Type B pancreatic cell (in vitro differentiated cells): ENCODE measurements around the gene VMP1. TPM values are rescaled to one million over a fixed set of nuclear protein-coding genes. Genes with fewer than 3 reads are reported as not detected.
"Not testable (repeated sequence)": the region's sequence is repeated elsewhere in the genome, so short reads cannot be mapped to it uniquely, and the experiment has no call there.

Experiments
- DNase-seq: peaks from one replicate; pipeline ENCODE4 v3.0.0; 2021; ENCODE audit warnings: mixed read lengths; ENCODE audit not compliant: unreplicated experiment; ENCODE audit errors: extremely low spot score
- H3K27ac Mint-ChIP-seq: 2 replicates; pipeline ENCODE4 v1.8.0; 2021; ENCODE audit warnings: mild to moderate bottlenecking, mixed read lengths
- H3K27me3 Mint-ChIP-seq: 2 replicates; pipeline ENCODE4 v1.8.0; 2021; ENCODE audit warnings: mixed read lengths
- H3K36me3 Mint-ChIP-seq: 2 replicates; pipeline ENCODE4 v1.8.0; 2021; ENCODE audit warnings: mixed read lengths
- H3K4me1 Mint-ChIP-seq: one replicate; pipeline ENCODE4 v1.8.0; 2021; ENCODE audit warnings: mixed read lengths; ENCODE audit not compliant: unreplicated experiment
- H3K4me3 Mint-ChIP-seq: 2 replicates; pipeline ENCODE4 v1.8.0; 2021; ENCODE audit warnings: mild to moderate bottlenecking, mixed read lengths
- H3K9me3 Mint-ChIP-seq: 2 replicates; pipeline ENCODE4 v1.8.0; 2021; ENCODE audit warnings: mixed read lengths
- total RNA-seq: library from RNA; stranded (reverse); gene quantifications from 2 replicates; pipeline ENCODE4 v1.2.1, GENCODE V29; 2021; ENCODE audit warnings: low replicate concordance
- TF ChIP-seq, protein P1 (sequence below): fragments of 200-600 bp; sonication (generic); conservative IDR thresholded peaks from 2 replicates; pipeline ENCODE4 v1.5.0; 2021; ENCODE audit warnings: antibody characterized with exemption, mild to moderate bottlenecking

VMP1 gene
- total RNA-seq, 1 donor from 2014 or later = 124 TPM

DNA sequence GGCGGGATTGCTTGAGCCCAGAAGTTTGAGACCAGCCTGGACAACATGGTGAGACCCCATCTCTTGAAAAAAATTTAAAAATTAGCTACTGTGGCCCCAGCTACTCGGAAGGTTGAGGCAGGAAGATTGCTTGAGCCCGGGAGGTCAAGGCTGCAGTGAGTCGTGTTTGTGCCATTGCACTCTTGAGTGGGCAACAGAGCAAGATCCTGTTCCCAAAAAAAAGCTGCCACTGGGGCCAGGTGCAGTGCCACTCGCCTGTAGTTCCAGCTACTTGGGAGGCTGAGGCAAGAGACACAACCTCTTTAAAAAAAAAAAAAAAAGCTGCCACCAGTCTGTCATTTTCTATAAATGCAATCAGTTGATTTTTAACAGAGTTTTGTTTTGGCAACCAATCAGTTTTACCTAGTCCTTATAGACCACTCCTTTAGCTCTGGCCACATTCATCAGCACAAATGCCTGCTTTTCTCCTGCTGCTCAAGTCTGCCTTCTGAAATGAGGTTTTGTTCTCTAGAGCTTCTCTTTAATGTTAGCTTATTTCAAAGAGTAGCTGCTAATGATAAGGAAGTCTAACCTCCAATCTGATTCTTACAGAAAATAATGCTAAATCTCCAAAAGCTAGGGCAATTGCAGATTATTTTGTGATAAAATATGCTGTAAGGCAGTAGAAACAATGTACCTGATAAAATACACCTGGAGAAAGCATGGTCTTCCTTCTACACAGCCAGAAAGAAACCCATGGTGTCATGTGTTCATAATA, 120.4 kb downstream of the VMP1 start:
- TF ChIP-seq, protein P1, sequence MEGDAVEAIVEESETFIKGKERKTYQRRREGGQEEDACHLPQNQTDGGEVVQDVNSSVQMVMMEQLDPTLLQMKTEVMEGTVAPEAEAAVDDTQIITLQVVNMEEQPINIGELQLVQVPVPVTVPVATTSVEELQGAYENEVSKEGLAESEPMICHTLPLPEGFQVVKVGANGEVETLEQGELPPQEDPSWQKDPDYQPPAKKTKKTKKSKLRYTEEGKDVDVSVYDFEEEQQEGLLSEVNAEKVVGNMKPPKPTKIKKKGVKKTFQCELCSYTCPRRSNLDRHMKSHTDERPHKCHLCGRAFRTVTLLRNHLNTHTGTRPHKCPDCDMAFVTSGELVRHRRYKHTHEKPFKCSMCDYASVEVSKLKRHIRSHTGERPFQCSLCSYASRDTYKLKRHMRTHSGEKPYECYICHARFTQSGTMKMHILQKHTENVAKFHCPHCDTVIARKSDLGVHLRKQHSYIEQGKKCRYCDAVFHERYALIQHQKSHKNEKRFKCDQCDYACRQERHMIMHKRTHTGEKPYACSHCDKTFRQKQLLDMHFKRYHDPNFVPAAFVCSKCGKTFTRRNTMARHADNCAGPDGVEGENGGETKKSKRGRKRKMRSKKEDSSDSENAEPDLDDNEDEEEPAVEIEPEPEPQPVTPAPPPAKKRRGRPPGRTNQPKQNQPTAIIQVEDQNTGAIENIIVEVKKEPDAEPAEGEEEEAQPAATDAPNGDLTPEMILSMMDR = no peak
- peak overlapping the region; percentile 88 for H3K27ac Mint-ChIP-seq
- no peak for DNase-seq
- H3K4me3 Mint-ChIP-seq = peak overlapping the region; percentile 56
- H3K9me3 Mint-ChIP-seq = no peaks in the 10 kb centered on the region
- H3K4me1 Mint-ChIP-seq = peaks cover 43% of the 10 kb centered on the region
- H3K27me3 Mint-ChIP-seq = no peaks in the 10 kb centered on the region
- peaks cover 4% of the 10 kb centered on the region for H3K36me3 Mint-ChIP-seq

DNA sequence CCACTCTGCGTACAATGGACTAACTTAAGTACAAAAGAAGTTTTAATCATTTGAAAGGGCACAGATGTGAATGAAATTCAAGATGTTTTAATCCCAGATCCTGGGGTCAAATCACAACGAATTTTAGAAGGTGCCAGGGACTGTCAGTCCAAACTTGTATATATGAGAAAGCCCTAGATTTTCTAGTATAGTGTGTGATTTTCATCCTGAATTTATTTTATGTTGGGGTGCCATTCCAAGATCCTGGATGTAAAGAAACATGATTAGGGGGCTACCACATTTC, 121.0 kb downstream of the VMP1 start:
- no peaks in the 10 kb centered on the region for H3K27me3 Mint-ChIP-seq
- H3K4me3 Mint-ChIP-seq = peak overlapping the region; percentile 60
- H3K9me3 Mint-ChIP-seq = no peaks in the 10 kb centered on the region
- no peak for DNase-seq
- peaks cover 48% of the 10 kb centered on the region for H3K4me1 Mint-ChIP-seq
- TF ChIP-seq, protein P1 = no peak
- peak overlapping the region; percentile 88 for H3K27ac Mint-ChIP-seq
- peaks cover 3% of the 10 kb centered on the region for H3K36me3 Mint-ChIP-seq

DNA sequence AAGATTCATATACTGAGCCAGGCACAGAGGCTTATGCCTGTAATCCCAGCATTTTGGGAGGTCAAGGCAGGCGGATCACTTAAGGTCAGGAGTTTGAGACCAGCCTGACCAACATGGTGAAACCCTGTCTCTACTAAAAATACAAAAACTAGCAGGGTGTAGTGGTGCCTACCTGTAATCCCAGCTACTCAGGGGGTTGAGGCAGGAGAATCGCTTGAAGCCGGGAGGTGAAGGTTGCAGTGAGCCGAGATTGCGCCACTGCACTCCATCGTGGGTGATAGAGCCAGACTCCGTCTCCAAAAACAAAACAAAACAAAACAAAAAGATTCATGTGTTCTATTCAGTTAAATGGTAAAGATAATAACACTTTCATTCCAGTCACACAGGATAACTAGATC, 121.4 kb downstream of the VMP1 start:
- DNase-seq, H3K27me3 Mint-ChIP-seq, H3K9me3 Mint-ChIP-seq, H3K36me3 Mint-ChIP-seq: not testable (repeated sequence)
- Mint-ChIP-seq H3K4me3 (peak overlapping the region; percentile 60), H3K4me1 (peaks cover 48% of the 10 kb centered on the region), H3K27ac (peak overlapping the region; percentile 88)

GRCh38 chr17:59829217-59830006, 122.0 kb downstream of the VMP1 start:
- peaks cover 6% of the 10 kb centered on the region for H3K36me3 Mint-ChIP-seq
- peaks cover 48% of the 10 kb centered on the region for H3K4me1 Mint-ChIP-seq
- DNase-seq = no peak
- H3K4me3 Mint-ChIP-seq = peak overlapping the region; percentile 60
- no peaks in the 10 kb centered on the region for H3K9me3 Mint-ChIP-seq
- TF ChIP-seq, protein P1 = no peak
- H3K27me3 Mint-ChIP-seq = no peaks in the 10 kb centered on the region
- peak overlapping the region; percentile 88 for H3K27ac Mint-ChIP-seq

DNA sequence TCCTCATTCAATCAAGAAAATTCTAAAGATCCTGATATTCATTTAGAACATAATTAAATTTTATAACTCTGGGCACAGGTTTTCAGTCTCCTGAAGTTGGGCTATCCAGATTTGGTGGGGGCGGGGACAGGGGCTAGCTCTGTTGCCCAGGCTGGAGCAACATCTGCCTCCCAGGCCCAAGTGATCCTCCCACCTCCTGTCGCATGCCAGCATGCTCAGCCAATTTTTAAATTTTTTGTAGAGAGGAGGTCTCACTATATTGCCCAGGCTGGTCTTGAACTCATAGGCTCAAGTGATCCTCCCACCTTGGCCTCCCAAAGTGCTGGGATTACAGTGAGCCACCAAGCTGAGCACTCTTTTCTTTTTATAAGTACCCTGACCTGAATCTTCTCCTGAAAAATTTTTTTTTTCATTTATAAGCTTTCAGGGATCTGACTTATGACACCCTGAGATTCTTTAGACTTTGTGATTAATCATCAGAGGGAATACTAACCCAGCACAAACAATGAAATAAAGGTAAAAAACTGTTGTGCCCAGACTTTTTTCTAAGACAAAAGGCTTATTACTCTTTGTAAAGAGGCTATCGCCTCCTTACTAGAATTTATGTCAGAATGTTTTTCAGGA, 122.7 kb downstream of the VMP1 start:
- no peak for DNase-seq
- TF ChIP-seq, protein P1 = no peak
- Mint-ChIP-seq H3K4me1 (peaks cover 48% of the 10 kb centered on the region), H3K36me3 (peaks cover 6% of the 10 kb centered on the region), H3K27me3 (no peaks in the 10 kb centered on the region), H3K4me3 (no peak overlapping the region), H3K9me3 (no peaks in the 10 kb centered on the region), H3K27ac (peak overlapping the region; percentile 88)
